GM21381 (cell line): Measurements from ENCODE around the gene HMMR.
"Not testable (repeated sequence)": the region's sequence is repeated elsewhere in the genome, so short reads cannot be mapped to it uniquely, and the experiment has no call there.

Experiments
- ATAC-seq: cut with Tn5 transposase; IDR thresholded peaks from one replicate; pipeline ENCODE4 v1.9.1; 2021; ENCODE audit warnings: mild to moderate bottlenecking, moderate library complexity; ENCODE audit not compliant: unreplicated experiment

The HMMR gene, protein sequence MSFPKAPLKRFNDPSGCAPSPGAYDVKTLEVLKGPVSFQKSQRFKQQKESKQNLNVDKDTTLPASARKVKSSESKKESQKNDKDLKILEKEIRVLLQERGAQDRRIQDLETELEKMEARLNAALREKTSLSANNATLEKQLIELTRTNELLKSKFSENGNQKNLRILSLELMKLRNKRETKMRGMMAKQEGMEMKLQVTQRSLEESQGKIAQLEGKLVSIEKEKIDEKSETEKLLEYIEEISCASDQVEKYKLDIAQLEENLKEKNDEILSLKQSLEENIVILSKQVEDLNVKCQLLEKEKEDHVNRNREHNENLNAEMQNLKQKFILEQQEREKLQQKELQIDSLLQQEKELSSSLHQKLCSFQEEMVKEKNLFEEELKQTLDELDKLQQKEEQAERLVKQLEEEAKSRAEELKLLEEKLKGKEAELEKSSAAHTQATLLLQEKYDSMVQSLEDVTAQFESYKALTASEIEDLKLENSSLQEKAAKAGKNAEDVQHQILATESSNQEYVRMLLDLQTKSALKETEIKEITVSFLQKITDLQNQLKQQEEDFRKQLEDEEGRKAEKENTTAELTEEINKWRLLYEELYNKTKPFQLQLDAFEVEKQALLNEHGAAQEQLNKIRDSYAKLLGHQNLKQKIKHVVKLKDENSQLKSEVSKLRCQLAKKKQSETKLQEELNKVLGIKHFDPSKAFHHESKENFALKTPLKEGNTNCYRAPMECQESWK

DNA sequence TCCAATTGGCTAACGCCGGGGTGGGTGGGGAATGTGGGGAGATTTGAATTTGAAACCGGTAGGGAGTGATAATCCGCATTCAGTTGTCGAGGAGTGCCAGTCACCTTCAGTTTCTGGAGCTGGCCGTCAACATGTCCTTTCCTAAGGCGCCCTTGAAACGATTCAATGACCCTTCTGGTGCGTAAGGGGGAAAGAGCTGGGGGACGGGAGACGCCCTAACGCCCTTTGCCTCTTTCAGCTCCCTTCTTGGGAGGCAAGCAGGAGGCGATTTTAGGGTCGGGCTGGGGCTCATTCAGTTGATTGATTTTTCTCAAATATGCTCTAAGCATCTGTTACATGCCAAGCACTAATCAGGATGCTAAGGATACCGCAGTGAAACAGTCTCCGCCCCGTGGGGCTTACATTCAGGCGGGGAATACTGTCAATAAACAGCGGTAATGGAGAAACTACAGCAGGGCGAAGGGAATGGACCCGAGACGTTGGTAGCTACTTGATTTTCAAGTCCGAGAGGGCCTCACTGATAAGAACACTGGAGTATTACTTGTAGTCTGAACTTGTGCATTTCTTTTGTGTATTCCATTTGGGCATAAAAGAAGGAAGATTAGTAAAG, at the start of gene HMMR:
Gene HMMR, plus strand, starts transcription at position 71 of the 610 bp plus-strand sequence. Its CDS starts 61 bp downstream, at position 132.
- ATAC-seq: no peak

DNA sequence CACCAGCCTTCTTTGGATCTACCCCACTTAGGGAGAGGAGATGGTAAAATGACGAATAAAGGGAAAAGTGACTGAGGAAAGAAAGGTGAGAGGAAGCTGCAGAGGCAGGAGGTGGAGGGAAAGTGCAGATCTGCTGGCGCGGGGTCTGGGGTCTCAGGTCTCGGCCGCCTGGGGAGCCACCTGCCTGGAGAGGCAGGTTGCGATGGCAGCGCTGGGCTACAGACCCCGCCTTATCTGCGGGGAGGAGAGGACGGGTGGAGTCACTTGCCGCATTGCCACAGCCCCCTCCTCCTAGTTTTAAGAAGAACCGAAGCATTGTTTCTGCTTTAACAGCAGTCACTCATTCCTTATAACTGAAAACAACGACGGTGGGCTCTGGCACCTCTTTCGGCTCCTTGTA, 44.8 kb upstream of the HMMR start:
- not testable (repeated sequence) for ATAC-seq

DNA sequence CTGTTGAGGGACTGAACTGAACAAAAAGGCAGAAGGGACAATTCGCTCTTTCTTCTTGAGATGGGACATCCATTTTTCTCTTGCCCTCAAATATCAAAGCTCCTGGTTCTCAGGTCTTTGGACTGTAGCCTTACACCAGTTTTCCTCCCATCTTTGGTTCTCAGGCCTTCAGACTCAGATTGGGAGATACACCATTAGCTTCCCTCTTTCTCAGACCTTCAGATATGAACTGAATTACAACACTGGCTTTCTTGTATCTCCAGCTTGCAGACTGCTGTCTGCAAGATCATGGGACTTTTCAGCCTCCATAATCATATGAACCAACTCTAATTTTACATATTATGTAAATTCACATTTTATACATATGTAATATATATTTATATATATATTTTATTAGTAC, 35.6 kb upstream of the HMMR start:
- ATAC-seq: no peak

DNA sequence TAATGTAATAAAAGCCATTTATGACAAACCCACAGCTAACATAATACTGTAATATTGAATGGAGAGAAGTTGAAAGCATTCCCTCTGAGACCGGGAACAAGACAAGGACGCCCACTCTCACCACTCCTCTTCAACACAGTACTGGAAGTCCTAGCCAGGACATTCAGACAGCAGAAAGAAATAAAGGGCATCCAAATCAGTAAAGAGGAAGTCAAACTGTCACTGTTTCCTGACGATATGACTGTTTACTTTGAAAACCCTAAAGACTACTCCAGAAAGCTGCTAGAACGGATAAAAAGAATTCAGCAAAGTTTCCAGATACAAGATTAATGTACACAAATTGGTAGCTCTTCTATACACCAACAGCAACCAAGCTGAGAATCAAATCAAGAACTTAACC, 34.3 kb upstream of the HMMR start:
- not testable (repeated sequence) for ATAC-seq

DNA sequence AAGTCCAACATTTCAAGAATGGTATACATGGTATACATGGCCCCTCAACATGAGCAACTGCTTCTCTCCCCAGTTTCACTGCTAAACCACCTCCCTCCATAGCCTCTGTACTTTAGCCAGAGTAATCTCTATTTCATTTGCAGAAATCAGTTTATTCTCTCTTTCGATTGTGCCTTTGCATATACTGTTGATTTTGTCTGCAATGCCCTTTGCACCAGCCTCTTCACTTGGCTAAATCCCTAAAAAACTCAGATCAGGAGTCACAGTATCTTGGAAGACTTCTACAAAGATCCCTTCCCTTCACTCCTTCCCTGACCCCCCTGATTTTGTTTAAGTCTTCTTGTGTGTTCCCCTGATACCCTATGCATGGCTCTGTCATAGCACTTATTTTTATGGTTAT, 27.9 kb upstream of the HMMR start:
- no peak for ATAC-seq

DNA sequence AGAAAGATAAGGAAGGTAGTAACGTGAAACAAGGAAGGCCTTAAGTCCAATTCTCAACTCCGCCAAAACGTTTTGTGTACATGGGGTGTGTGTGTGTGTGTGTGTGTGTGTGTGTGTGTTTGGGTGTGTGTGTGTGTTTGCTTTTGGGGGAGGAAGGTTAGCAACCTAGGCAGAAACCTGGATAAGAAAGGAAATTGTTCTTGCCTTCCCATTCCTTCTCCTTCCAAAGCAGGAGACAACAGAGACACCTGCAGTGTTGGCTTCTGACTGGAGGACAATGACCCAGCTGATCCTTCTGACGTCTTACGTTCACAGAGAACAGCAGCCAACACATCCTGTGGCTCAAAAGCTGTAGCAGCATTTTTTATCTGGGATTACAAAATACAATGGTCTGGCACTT, 27.2 kb upstream of the HMMR start:
- no peak for ATAC-seq

DNA sequence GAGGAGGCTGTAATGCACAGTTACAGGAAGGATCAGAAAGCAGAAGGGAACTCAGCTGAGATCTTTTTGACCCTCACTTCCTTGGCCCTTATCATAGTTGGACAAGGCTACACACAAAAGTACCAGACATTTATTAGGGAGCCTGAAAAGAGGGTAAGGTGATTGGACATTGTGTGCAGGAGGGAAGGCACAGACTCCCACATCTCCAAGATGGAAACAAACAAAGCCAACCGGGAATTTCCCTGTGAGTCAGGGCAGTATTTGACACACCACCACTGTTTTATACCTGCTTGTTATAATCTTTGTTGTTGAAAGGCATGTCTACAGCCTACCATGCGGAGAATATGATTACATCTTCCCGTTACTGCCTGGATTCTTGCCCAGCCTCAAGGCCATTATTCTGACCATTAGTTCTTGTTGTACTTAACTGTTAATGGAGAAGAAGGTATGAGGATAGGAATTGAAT, 26.0 kb upstream of the HMMR start:
- no peak for ATAC-seq

DNA sequence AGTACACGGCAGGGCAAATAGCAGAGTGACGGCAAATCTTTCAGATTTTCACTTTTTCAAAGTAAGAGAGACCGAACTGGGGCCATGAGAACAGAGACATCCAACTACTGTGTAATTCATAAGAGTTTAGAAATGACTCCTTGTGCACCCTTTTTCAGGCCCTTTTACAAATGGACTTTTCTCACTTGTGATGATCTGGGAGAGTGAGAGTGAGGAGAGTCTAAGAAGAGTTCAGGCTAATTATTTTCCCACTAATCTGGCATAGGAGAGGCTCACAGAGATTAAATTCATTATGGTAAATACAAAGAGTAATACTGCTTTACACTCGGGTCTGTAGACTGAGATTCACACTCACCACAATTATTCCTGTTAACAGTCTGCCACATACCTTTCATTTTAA, 23.9 kb upstream of the HMMR start:
- no peak for ATAC-seq

DNA sequence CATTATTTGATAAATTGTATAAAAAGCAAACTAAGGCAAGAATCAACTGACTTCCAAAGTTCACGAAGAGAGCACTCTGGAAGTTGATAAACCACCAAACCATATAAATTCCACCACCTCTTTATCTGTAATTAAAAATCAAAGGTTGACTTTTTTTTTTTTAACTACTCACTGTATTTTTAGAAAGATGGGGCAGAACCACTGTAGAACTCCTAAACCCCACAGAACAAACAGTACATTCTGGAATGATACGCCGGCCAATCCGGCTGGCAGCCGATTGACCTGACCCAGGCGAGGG, 23.5 kb upstream of the HMMR start:
- ATAC-seq: no peak

DNA sequence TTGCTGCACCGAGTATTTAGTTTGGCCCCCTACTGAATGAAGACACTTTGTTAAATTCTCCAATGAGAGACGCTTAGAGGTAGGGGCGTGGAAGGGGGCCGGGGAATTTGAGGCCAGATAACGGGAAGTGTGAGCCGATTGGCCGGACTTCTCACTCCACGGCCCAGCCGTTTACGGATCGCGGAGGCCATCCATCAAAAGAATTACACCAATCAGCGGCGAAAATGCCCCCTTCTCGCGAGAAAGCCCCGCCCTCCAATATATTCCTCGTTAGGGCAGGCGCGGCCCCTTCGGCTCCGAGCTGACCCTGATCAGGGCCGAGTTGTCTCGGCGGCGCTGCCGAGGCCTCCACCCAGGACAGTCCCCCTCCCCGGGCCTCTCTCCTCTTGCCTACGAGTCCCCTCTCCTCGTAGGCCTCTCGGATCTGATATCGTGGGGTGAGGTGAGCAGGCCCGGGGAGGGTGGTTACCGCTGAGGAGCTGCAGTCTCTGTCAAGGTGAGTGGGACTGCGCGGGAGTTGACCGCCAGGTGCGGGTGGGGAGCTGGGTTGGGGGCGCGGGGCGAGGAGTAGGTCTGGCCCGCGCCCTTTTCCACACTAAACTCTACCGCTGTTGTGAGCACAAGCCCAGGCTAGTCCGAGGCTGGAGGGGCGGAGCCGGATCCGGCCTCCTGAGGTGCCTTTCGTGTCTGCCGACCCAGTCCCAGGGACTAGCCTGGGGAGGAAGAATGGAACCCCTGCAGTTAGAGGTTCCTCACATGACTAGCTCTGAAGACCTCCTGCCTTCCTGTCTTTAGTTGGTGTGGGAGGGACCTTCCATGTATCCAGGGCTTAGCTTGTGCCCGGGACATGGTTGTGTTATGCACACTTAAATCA, 22.9 kb upstream of the HMMR start, which contains the start of gene CCNG1:
Gene CCNG1, plus strand, starts transcription at position 287 of the 874 bp plus-strand sequence. CDS start 1,662 bp downstream, outside the sequence.
- peak; percentile 92 for ATAC-seq

DNA sequence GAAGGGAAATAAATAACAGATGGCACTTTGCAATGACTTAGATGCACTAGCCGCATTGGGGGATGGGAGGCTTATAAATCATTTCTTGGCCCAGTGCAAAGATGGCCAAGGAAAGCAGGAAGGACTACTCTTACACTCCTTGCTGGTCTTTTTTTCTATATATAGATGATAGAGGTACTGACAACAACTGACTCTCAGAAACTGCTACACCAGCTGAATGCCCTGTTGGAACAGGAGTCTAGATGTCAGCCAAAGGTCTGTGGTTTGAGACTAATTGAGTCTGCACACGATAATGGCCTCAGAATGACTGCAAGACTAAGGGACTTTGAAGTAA, 21.4 kb upstream of the HMMR start:
- ATAC-seq: peak; percentile 8

DNA sequence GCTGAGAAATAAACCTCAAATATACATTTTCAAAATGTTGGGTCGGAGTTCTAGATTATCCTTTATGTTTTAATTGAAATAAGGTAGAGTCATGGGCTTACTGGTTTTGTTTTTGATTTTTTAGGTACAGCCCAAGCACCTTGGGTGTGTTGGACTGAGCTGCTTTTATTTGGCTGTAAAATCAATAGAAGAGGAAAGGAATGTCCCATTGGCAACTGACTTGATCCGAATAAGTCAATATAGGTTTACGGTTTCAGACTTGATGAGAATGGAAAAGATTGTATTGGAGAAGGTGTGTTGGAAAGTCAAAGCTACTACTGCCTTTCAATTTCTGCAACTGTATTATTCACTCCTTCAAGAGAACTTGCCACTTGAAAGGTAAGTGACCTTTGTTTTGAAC, 19.5 kb upstream of the HMMR start:
- no peak for ATAC-seq

DNA sequence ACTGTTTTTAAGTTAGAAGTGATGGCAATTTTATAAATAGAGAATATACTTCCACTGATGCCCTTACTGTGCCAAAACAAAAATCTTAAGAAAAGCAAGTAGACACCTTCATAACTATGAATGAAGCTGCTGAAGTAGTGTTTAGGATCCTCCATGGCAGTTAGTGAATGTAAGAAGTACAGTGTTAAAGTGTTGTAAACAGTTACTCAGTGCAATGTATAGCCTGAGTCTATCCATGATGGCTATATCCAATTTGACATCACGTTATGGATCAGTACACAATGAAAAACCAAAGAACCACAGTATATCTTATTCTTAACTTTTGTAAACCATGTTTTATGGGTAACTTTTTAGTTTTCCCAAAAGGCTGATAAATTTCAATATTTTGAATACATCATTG, 15.9 kb upstream of the HMMR start:
- ATAC-seq: no peak

DNA sequence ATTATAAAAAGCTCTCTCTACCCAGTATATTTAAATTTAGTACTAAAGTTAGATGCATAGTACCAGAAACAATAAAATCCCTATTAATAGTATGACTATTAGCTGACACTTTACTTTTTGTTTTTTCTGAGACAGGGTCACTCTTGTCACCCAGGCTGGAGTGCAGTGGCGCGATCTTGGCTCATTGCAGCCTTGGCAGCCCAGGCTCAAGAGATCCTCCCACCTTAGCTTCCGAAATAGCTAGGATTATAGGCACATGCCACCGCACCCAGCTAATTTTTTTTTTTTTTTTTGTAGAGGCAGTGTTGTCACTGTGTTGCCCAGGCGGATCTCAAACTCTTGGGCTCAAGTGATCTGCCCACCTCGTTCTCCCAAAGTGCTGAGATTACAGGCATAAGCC, 15.1 kb upstream of the HMMR start:
- ATAC-seq: no peak

DNA sequence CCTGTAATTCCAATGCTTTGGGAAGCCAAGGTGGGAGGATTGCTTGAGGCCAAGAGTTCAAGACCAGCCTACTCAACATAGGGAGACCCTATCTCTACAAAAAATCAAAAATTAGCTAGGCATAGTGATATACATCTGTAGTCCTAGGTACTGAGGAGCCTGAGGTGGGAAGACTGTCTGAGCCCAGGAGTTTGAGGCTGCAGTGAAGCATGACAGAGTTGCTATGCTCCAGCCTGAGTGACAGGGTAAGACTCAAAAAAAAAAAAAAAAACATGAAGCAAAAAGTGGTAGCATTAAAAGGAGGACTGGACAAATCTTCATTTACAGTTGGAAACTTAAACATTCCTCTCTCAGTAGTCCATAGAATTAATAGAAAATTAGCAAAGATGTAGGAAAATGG, 13.2 kb upstream of the HMMR start:
- ATAC-seq: no peak

DNA sequence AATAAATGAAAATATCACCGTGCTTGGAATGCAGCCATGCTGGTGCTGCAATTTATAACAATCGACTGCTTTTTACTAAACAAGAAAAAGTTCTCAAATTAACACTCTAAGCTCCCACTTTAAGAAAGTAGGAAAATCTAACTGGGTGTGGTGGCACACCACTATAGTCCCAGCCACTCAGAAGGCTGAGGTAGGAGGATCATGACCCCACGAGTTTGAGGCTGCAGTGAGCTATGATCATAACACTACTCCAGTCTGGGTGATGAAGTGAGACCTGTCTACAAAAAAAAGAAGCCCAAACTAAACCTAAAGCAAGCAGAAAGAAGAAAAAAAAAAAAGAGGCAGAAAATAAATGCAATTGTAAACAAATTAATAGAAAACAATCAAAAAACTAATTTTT, 12.6 kb upstream of the HMMR start:
- ATAC-seq: no peak

DNA sequence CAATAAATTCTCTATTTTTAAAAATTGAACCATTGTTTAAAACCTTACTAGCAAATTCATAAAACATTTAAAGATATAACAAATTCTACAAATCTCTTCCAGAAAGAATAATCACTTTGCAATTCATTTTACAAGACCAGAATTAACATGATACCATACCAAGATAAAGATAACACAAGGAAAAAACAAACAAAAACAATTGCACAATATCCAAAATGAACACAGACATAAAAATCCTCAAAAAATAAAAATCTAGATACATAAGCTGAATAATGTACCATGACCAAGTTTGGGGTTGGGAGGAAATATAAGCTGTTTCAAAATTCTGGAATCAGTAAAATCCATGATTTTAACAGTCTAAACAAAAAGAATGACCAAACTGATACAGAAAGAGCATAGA, 11.9 kb upstream of the HMMR start:
- ATAC-seq: no peak

DNA sequence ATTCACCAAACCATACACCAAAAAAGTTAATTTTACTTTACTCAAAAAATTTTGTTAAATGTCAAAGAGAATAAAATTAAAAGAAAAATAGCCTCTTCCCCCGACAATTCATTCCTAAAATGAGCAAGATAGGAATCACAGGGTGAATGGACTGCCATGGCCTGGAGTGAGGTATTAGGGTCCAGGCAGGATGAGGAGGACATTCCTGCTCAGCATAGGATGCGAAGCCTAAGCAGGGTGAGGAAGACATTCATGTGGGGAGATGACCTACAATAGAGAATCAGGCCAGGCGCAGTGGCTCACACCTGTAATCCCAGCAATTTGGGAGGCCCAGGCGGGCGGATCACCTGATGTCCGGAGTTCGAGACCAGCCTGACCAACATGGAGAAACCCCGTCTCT, 8.9 kb upstream of the HMMR start:
- ATAC-seq: no peak

DNA sequence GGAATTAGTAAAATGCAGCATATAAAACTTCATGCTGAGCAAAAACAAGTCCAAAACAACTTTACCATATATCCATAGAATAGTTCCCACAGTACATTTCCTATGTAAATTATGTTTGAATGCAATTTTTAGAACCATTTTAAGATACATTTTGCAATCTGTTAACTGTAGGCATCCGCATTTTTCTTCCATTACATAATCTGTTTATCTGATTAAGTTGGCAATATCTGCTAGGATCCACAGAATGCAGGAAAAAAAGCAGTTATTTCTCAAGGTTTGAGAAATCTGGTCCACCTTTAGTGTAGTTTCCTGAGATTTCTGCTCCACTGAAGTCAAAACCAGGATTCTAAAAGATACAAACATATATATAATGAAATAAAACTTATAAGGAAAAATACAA, 6.7 kb upstream of the HMMR start:
- no peak for ATAC-seq

DNA sequence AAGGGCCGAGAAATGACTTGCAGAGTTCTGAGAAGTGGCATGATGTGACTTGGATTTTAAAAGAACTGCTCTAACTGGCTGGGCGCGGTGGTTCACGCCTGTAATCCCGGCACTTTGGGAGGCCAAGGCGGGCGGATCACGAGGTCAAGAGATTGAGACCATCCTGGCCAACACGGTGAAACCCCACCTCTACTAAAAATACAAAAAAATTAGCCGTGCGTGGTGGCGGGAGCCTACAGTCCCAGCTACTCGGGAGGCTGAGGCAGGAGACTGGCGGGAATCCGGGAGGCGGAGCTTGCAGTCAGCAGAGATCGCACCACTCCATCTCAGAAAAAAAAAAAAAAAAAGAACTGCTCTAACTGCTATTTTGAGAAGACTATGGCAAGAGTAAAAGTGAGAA, 5.0 kb upstream of the HMMR start:
- not testable (repeated sequence) for ATAC-seq

DNA sequence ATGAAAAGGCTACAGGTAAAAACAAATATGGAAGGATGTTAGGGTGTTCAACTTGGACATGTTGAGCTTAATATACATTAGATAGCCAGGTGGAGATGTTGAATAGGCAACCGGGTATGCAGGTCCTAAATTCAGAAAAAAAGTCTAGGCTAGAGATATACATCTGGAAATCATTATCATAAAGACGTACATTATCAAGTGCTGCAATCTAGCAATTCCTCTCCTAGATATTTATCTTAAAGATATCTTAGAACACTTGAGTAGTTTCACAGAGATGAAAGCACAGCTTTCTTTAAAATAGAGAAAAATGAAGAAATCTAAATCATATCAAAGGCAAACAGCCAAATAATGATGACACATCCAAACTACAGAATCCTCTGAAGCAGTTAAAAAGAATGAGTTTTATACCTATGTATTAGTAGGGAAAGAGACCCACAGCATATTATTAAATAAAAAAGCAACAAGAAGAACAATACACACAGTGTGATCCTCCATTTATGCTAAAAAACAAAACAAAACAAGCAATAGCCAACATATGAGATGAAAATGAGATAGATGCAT, 4.3 kb upstream of the HMMR start:
- no peak for ATAC-seq
